ENCODE data around the gene CYP46A1.

Gene CYP46A1

DNA sequence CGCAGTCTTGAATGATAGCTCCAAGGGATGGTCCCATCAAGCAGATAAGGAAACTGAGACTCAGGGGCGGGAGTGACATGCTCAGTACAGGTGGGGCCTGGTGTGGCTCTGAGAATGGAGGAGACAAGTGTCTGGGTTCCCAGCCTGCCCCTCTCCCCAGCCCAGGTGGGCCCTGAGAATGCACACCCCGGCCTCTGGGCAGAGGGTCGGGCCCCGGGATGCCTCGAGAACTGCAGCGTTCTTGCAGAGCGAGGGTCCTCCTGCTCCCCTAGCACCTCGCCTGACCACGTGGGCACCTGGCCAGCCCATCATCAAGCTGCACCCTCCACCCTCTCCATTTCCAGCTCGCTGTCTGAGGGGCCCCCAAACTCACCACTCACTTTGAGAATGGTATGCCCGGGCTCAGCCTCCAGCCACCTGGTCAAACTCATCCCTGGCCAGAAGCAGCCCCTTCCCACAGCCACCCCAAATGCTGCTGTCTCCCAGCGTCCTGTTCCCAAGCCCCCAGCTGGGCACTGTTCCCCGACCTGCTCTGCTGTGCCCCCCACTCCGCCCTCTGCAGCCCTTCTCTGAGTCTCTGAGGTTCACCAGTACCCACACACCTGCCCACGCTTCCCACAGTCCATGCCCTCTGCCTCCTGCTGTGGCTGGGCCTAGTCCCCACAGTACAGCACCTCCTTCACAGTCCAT lies 44.3 kb downstream of the CYP46A1 start:
- no peak overlapping the region for H3K4me3 ChIP-seq (ENCODE audit: control insufficient read depth, low read depth, low read length)
- no peak for DNase-seq (ENCODE audit: low read depth)
- TF ChIP-seq, protein P1, sequence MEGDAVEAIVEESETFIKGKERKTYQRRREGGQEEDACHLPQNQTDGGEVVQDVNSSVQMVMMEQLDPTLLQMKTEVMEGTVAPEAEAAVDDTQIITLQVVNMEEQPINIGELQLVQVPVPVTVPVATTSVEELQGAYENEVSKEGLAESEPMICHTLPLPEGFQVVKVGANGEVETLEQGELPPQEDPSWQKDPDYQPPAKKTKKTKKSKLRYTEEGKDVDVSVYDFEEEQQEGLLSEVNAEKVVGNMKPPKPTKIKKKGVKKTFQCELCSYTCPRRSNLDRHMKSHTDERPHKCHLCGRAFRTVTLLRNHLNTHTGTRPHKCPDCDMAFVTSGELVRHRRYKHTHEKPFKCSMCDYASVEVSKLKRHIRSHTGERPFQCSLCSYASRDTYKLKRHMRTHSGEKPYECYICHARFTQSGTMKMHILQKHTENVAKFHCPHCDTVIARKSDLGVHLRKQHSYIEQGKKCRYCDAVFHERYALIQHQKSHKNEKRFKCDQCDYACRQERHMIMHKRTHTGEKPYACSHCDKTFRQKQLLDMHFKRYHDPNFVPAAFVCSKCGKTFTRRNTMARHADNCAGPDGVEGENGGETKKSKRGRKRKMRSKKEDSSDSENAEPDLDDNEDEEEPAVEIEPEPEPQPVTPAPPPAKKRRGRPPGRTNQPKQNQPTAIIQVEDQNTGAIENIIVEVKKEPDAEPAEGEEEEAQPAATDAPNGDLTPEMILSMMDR (conservative IDR thresholded peaks at IDR 0.05; ENCODE audit: control insufficient read depth, insufficient read depth, low read depth, low read length), result no peak

DNA sequence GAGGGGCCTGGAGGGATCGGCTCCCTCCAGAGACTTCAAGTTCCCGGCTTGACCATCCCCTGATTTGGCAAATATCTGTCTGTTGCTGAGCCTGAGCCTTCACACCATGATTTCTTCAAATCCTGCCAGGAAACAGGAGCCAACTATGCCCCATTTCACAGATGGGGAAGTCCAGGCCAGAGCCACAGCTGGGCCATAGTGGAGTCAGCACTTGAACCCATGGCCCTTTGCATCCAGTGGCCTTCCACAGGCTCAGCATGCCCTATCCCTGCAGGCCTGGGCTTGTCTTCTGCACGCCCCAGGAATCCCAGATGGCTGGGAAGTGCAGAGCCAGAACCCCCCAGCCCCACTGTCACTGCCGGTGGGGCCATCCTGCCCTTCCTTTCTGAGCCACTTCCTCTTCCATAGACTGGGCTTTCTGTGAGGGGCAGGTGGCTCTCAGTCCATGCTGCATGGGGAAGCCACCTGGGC lies 44.9 kb downstream of the CYP46A1 start:
- no peak for DNase-seq (ENCODE audit: low read depth)
- TF ChIP-seq, protein P1 (conservative IDR thresholded peaks at IDR 0.05; ENCODE audit: control insufficient read depth, insufficient read depth, low read depth, low read length), result no peak
- no peak overlapping the region for H3K4me3 ChIP-seq (ENCODE audit: control insufficient read depth, low read depth, low read length)

DNA sequence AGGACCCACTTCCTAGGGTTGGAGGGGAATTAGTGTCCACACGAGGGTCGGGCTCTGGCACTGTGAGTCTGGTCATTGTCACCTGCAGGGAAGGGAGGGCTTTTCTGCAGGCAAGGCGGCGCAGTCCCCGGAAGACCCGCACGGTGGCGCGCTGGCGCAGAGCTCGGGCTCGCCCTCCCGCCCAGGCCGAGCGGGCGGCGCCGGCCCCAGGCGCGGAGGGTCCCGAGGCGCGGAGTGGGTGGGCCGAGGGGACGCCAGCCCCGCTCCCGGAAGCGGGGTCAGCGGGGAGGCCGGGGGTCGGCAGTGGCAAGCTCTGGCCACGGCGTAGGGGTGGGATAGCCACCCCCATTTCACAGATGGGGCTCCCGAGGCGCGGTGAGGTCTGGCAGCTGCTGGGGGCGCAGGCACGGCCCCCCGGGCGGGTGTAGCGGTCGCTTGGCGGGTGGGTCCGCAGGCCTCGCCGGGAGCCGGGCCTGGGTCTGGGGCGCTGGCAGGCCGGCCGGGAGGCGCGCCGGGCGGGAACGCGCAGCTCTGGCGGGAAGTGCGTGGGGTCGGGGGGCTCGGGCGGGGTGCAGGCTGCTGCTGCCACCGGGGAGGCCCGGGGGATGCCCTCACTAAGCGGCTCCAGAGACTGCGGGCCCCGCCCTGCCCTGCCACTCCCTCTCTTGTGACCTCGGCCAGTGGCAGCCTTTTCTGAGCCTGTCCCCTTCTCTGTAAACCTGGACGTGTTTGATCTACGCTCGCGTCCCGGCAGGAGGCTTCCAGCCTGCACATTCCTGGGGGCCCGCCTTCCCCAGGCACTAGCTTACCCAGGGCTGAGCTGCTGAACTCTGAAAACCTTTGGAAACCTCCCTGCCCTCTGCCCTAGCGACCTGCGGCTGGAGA lies 46.1 kb downstream of the CYP46A1 start:
- TF ChIP-seq, protein P1 (conservative IDR thresholded peaks at IDR 0.05; ENCODE audit: control insufficient read depth, insufficient read depth, low read depth, low read length), result peak; percentile 60
- DNase-seq (ENCODE audit: low read depth), result peak; percentile 22
- peak overlapping the region; percentile 37 for H3K4me3 ChIP-seq (ENCODE audit: control insufficient read depth, low read depth, low read length)

DNA sequence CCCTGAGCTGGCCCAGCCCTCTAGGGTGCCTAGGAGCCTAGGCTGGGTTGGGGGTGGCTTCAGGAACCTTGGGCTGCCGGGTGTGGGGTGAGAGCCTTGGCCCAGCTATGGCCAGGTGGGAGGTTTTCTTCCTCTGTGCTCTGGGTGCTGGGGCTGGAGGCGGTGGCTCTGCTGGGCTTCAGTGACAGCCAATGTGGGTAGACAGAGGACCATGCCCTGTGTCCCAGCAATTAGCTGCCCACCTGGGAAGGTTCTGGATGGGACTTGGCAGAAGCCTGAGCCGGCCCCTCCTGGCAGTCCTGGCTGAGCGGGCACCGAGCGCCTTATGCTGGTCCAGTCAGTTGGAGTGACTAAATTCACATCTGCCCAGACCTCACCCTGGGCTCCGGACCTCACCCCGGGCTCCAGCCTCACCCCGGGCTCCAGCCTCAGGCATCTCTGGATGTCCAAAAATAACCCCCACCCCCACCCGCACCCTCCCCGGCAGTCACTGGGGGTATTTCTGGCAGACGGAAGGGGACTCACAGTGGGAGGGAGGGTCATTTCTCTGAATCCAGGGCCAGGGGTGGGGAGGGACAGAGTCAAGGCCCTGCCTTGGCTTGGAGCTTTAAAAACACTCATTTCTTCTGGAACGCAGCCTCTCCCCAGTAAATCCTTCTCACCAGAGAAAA lies 46.9 kb downstream of the CYP46A1 start:
- no peak for DNase-seq (ENCODE audit: low read depth)
- no peak overlapping the region for H3K4me3 ChIP-seq (ENCODE audit: control insufficient read depth, low read depth, low read length)
- TF ChIP-seq, protein P1 (conservative IDR thresholded peaks at IDR 0.05; ENCODE audit: control insufficient read depth, insufficient read depth, low read depth, low read length), result no peak

DNA sequence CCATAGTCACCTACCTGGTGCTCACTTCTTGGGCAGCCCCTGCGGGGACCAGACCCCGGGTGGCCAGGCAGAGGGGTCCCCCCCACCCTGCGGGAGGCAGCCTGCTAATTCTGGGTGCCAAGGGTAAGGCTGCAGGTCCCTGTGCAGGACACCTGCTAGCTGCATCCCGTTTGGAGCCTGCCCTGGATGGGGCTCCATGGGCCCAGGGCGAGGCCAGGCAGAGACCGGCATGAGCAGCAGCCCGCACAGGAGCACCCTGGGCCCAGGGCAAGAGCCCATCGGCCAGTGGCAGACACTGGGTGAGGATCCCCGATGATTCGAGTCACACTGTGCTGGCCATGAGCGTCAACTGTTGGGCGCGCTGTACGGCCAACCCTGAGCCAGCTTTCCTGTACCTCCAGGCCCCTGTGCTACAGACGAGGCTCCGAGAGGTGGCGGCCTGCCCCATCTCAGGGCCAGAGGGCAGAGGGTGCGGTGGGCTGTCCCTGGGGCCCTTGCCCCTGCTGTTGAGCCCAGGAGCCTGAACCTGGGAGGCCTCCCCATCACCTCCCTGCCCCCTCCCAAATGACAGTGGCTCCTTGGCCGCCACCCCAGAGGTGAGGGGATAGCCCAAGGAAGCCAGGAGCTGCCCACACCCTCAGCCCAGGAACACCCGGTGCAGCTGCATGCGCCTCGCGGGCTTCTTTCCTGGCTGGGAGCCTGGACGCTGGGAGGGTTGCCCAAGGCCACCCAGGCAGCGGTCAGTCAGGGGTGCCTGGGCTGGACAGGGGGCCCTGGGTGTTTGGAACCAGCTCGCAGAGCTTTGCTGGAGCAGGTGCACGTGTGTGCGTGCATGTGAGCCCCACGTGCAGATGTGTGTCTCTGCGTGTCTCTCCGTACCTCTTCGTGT lies 47.7 kb downstream of the CYP46A1 start:
- no peak overlapping the region for H3K4me3 ChIP-seq (ENCODE audit: control insufficient read depth, low read depth, low read length)
- TF ChIP-seq, protein P1 (conservative IDR thresholded peaks at IDR 0.05; ENCODE audit: control insufficient read depth, insufficient read depth, low read depth, low read length), result no peak
- DNase-seq (ENCODE audit: low read depth), result no peak

All from fibroblast of mammary gland (primary cell).